Measurements from ENCODE around the gene TIMM8B. TPM values are rescaled to one million over a fixed set of nuclear protein-coding genes. Genes with fewer than 3 reads are reported as not detected.

The TIMM8B gene
- total and polyA plus RNA-seq, 2 of the 4 experiments (the other 2 are of a cell fraction), result 35.5 to 103 TPM

DNA sequence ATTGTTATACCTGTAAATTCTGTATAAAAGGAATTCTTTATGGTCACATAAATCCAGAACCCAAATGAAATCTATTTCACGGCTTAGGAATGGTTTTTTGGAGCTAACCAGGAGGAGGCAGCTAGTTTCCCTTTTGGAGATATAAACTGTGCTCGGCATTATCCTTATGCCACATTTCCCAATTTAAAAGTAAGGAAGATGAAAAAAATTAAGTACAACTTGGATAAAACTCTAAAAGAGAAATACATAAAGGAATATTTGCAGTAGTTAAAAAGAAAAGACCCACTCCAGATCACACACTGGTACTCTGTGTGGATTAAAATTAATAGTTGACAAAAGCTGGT, 43.6 kb downstream of the TIMM8B start:
- Histone ChIP-seq H2AK9ac (replicated peaks; ENCODE audit: low read depth, low read length, poor library complexity) (no peak overlapping the region), H4K5ac (ENCODE audit: low read depth, low read length) (no peak overlapping the region), H2BK15ac (ENCODE audit: low read depth, low read length) (no peak overlapping the region), H3K56ac (ENCODE audit: extremely low read depth, insufficient read depth, low read length) (no peak overlapping the region), H4K8ac (ENCODE audit: low read depth in 2 of 2, low read length in 2 of 2) (no peak overlapping the region), H2BK5ac (ENCODE audit: low read depth, low read length, poor library complexity, severe bottlenecking) (no peak overlapping the region), H3K4ac (ENCODE audit: low read depth, low read length) (no peak overlapping the region), H3K79me1 (ENCODE audit: low read depth in 1 of 2, low read length in 2 of 2) (0 out of 4 replicates have a peak, but pooled peaks cover 0 to 4% of the 10 kb centered on the region in 2 experiments), H3K4me2 (ENCODE audit: low read depth, low read length) (no peak overlapping the region), H4K20me1 (ENCODE audit: insufficient read depth, low read length) (no peaks in the 10 kb centered on the region), H3K18ac (ENCODE audit: low read depth, low read length) (no peak overlapping the region), H3K4me3 (ENCODE audit: insufficient read depth, low read depth, low read length) (no peak overlapping the region), H3K27me3 (ENCODE audit: control insufficient read depth, insufficient read depth, low read length) (no peaks in the 10 kb centered on the region), H3K9ac (ENCODE audit: low read depth, low read length) (no peak overlapping the region), H3K36me3 (ENCODE audit: control insufficient read depth, insufficient read depth, low read length) (peaks cover 13% of the 10 kb centered on the region), H3K9me1 (ENCODE audit: insufficient read depth, low read length) (no peaks in the 10 kb centered on the region), H2AFZ (replicated peaks; ENCODE audit: low read length, poor library complexity) (no peak overlapping the region), H3K9me3 (ENCODE audit: control insufficient read depth, insufficient read depth, low read length) (no peaks in the 10 kb centered on the region), H3K23ac (ENCODE audit: low read depth, low read length) (no peak overlapping the region), H3K27ac (ENCODE audit: insufficient read depth, low read length) (no peak overlapping the region), H3K14ac (replicated peaks; ENCODE audit: low read depth, low read length) (no peak overlapping the region), H4K91ac (ENCODE audit: insufficient read depth, low read depth, low read length) (no peak overlapping the region), H3K4me1 (ENCODE audit: control insufficient read depth, insufficient read depth, low read length) (no peaks in the 10 kb centered on the region), H2BK120ac (ENCODE audit: low read depth, low read length) (no peak overlapping the region), H2BK20ac (ENCODE audit: low read depth, low read length) (no peak overlapping the region), H2AK5ac (ENCODE audit: low read depth, low read length) (no peak overlapping the region)
- ChIA-PET CTCF (no interaction called here), POLR2A (ENCODE audit: unreplicated experiment) (no interaction called here)
- ATAC-seq (ENCODE audit: low read depth), result no peak
- dilution Hi-C loops (cut with HindIII; ENCODE audit: low sequenced_read_pairs, unreplicated experiment) (no loop called here), intact Hi-C loops (cut with micrococcal nuclease) (no loop called here), in situ Hi-C loops (cut with MboI; ENCODE audit: low sequenced_read_pairs) (no loop called here)
- no TSS peak for BruUV-seq (replicated peaks)
- TF ChIP-seq NFE2L2 (IDR thresholded peaks at IDR 0.05; ENCODE audit: low read depth, low read length) (no peak), USF2 (IDR thresholded peaks at IDR 0.05; ENCODE audit: low read depth, low read length) (no peak), POLR2A (IDR thresholded peaks at IDR 0.05; ENCODE audit: low read depth, low read length) (no peak), RFX5 (IDR thresholded peaks at IDR 0.05; ENCODE audit: low read depth, low read length) (no peak), MAZ (IDR thresholded peaks at IDR 0.05; ENCODE audit: borderline replicate concordance, low read depth, low read length) (no peak), MAFK (IDR thresholded peaks at IDR 0.05; ENCODE audit: low read depth, low read length) (no peak), RCOR1 (IDR thresholded peaks at IDR 0.05; ENCODE audit: insufficient replicate concordance, low read length) (no peak), CEBPB (IDR thresholded peaks at IDR 0.05; ENCODE audit: low read depth, low read length) (no peak), SMC3 (IDR thresholded peaks at IDR 0.05; ENCODE audit: low read depth, low read length) (no peak), CTCF (conservative IDR thresholded peaks at IDR 0.05; ENCODE audit: low read depth, low read length) (no peak), RAD21 (IDR thresholded peaks at IDR 0.05; ENCODE audit: low read length) (no peak)
- TF ChIP-seq, protein P1, sequence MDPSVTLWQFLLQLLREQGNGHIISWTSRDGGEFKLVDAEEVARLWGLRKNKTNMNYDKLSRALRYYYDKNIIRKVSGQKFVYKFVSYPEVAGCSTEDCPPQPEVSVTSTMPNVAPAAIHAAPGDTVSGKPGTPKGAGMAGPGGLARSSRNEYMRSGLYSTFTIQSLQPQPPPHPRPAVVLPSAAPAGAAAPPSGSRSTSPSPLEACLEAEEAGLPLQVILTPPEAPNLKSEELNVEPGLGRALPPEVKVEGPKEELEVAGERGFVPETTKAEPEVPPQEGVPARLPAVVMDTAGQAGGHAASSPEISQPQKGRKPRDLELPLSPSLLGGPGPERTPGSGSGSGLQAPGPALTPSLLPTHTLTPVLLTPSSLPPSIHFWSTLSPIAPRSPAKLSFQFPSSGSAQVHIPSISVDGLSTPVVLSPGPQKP (IDR thresholded peaks at IDR 0.05; ENCODE audit: borderline replicate concordance, low read depth, low read length), result no peak
- no CpG with 5 or more reads among the region's 2 CpGs for WGBS, 2 experiments (ENCODE audit: extremely low coverage in 2 of 2, insufficient read length in 1 of 2)
- DNase-seq, result no peak

Data from IMR-90 (cell line).